HUES6 (cell line): ENCODE data around the gene CKLF.

Experiments used
- H3K27ac ChIP-seq: 2 replicates; pipeline ENCODE4 v1.7.0; 2013; ENCODE audit warnings: low read depth, mild to moderate bottlenecking, low read length, inconsistent platforms
- H3K27me3 ChIP-seq: 2 replicates; pipeline ENCODE4 v1.6.1; 2013; ENCODE audit warnings: low read length; ENCODE audit not compliant: control insufficient read depth, insufficient read depth
- H3K36me3 ChIP-seq: 2 replicates; pipeline ENCODE4 v1.6.1; 2013; ENCODE audit warnings: low read length; ENCODE audit not compliant: control insufficient read depth, insufficient read depth
- H3K4me1 ChIP-seq: 2 replicates; pipeline ENCODE4 v1.6.1; 2013; ENCODE audit warnings: low read length; ENCODE audit not compliant: control insufficient read depth, insufficient read depth
- H3K4me3 ChIP-seq: 2 replicates; pipeline ENCODE4 v1.5.1; 2013; ENCODE audit warnings: low read depth, low read length
- H3K9ac ChIP-seq: one replicate; pipeline ENCODE4 v1.6.1; 2013; ENCODE audit warnings: mild to moderate bottlenecking, low read length
- H3K9me3 ChIP-seq: 2 replicates; pipeline ENCODE4 v1.6.1; 2013; ENCODE audit warnings: low read depth, low read length; ENCODE audit not compliant: control insufficient read depth, insufficient read depth

Gene CKLF

DNA sequence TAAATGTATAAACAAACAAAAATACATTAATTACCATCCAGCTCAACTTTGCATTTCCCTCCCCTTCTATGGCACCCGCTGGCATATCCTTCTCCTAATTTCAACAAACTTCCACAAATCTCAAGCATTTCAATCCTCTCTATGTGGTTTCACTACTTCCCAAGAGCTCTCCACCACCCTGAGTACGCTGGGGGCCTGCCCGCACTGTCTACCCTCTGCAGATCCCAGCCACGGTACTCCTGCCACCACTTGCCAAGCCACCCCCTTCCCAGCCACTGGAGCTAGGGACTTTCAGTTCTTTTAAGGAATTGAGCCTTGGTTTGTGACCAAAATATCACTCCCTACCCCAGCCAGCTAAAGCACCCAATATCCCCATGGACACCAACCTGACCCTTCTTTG is 4.3 kb upstream of the CKLF start:
- Histone ChIP-seq H3K27me3 (peaks cover 6% of the 10 kb centered on the region), H3K4me1 (peaks cover 9% of the 10 kb centered on the region), H3K9me3 (peaks cover 3% of the 10 kb centered on the region), H3K9ac (no peak overlapping the region), H3K36me3 (no peaks in the 10 kb centered on the region), H3K27ac (no peak overlapping the region), H3K4me3 (no peak overlapping the region)

DNA sequence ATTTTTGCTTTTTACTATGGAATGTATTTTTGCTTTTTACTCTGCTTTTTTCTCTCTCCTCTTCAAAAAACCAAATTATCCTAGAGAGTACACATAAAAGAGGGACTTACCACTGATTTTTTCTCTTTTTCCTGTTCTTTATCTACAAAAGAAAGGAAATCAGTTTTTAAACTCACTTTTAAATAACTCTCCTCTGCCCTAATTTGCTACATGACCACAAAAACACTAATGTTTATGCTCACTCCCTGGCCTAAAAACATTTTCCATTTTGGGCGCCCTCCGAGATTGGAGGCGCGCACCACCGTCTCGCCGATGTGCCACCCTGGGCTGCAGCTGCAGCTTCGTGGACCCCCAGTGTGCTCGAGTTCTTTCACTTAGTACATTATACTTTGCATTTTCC is 3.5 kb upstream of the CKLF start:
- peaks cover 3% of the 10 kb centered on the region for H3K9me3 ChIP-seq
- no peak overlapping the region for H3K27ac ChIP-seq
- peak overlapping the region; percentile 82 for H3K9ac ChIP-seq
- peaks cover 9% of the 10 kb centered on the region for H3K4me1 ChIP-seq
- no peaks in the 10 kb centered on the region for H3K36me3 ChIP-seq
- H3K27me3 ChIP-seq, result peaks cover 14% of the 10 kb centered on the region
- peak overlapping the region; percentile 73 for H3K4me3 ChIP-seq

DNA sequence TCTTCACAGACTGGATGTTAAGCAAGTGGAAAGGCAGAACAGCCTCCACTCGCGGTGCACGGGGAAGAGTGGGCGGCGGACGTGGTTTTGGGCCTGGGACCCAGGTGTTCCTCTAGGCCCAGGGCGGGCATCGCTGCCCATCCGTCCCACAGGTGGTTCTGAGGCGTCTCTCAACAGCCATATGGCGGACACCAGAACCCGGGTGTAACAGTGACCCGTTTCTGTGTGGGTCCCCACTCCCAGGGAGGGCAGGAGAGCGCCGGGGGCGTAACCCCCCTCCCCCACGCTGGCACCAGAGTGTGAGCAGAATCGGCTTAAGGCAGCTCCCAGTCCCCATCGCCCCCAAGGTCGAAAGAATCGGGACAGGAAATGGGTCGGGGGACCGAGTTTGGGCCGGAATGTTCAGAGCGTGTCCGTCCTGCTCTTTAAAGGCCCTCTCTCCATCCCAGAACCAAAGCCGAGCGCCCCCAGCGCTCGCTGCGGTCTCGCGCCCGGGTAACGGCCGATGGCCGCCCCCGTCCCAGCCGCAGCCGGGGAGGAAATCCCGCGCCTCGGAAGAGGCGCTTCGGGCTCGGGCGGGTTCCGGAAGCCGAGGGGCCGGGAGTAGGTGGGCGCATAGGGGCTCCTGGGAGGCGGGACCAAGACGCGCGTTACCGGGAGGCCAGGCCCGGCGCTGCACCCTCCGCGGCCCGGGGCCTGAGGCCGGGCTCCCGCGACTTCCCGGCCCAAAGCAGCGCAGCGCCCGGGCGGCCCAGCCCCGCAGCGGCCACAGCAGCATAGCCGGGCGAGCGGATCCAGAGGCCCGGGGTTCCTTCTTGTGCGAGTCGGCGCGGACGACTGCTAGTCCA is 2.9 kb upstream of the CKLF start, which contains the start of gene TK2:
TSS of gene TK2 (minus strand) at position 839 of the 848 bp plus-strand sequence. CDS start at position 778, 61 bp downstream.
- Histone ChIP-seq H3K36me3 (no peaks in the 10 kb centered on the region), H3K27me3 (peaks cover 15% of the 10 kb centered on the region), H3K4me3 (peak within 1 kb of the TSS; percentile 73), H3K27ac (peak within 1 kb of the TSS; percentile 79), H3K9ac (peak within 1 kb of the TSS; percentile 82), H3K4me1 (peaks cover 9% of the 10 kb centered on the region), H3K9me3 (peaks cover 3% of the 10 kb centered on the region)

DNA sequence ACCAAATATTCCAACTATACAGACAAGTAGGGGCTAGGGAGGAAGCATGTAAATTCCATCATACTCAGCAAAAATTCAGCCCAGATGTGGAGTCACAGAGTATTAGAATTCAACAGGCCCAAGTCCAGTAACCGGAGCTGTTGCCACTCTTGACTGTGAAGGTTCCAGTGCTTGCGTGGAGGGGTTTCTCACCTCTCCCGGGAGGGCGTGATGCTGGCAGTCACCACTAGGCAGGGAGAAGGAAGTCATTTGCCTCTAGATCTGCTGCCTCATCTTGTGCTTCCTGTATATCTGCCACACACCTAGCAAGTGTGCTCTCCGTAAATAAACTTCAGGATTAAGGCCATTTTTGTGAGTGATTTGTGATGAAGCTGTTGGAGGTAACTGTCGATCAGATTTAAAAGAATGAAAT is 1.0 kb upstream of the CKLF start:
- peaks cover 15% of the 10 kb centered on the region for H3K27me3 ChIP-seq
- no peak overlapping the region for H3K4me3 ChIP-seq
- H3K9ac ChIP-seq, result no peak overlapping the region
- peaks cover 9% of the 10 kb centered on the region for H3K4me1 ChIP-seq
- H3K36me3 ChIP-seq, result no peaks in the 10 kb centered on the region
- H3K27ac ChIP-seq, result no peak overlapping the region
- H3K9me3 ChIP-seq, result peaks cover 3% of the 10 kb centered on the region

DNA sequence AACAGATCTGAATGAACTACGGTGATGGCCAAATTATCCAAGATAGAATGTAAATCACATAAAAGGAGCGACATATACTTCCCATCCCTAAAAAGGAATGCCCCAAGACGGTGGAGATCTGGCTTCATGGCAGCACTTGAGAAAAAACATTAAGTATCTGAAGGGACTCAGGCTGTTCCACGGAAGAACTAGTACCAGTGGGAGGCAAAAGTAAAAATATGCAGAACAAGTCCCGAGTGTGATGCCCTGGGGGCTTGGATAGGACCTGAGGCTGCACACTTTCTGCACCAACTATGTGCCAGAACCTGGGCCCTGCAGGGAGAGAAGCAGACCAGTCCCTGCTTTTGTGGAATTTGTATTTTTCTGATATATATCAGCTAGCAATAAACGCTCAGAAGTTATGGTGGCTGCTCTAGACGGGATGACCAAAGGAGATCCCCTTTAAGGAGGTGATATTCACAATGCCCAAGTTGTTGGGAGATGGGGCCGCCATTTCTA is 539 bp upstream of the CKLF start:
- Histone ChIP-seq H3K9me3 (peaks cover 3% of the 10 kb centered on the region), H3K27me3 (peaks cover 15% of the 10 kb centered on the region), H3K36me3 (no peaks in the 10 kb centered on the region), H3K4me3 (peak overlapping the region; percentile 59), H3K4me1 (peaks cover 9% of the 10 kb centered on the region), H3K27ac (no peak overlapping the region), H3K9ac (peak overlapping the region; percentile 63)

DNA sequence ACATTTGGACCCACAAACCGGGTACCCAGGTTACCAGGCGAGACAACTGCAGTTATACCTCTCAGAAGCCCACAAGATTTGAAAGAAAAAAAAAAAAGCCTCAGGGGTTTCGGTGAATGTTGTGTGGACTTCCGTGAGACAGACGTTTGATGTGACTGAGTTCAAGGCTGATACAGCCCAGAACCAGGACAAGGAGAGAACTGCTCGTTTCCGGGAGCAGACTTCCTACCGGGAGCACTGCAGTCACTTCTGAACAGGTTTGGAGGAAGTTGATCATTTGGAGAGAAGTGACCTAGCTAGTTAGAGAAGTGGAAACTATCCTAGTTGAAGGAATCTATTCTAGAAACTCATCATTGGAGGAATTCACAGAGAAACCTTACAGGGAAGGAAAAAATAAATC is 847 bp downstream of the CKLF start:
- no peak overlapping the region for H3K27ac ChIP-seq
- no peaks in the 10 kb centered on the region for H3K36me3 ChIP-seq
- no peak overlapping the region for H3K4me3 ChIP-seq
- no peak overlapping the region for H3K9ac ChIP-seq
- H3K4me1 ChIP-seq, result peaks cover 9% of the 10 kb centered on the region
- peaks cover 15% of the 10 kb centered on the region for H3K27me3 ChIP-seq
- peaks cover 3% of the 10 kb centered on the region for H3K9me3 ChIP-seq

DNA sequence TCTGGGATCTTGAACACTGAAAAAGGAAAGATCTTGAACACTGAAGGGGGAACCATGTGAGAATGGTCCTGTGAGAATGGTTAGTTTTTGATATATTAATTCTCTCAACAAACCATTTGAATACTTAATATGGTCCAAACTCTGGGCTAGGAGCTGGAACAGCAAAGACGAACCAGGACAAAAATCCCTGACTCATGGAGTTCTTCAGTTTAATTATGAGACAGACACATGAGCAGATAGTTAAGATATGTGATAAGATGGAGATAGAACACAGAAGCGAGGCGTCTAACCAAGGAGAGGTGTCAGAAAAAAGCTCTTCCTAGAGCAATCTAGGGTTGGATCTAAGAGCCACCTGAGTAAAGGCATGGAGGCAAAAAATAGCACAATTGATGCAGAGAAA is 1.6 kb downstream of the CKLF start:
- Histone ChIP-seq H3K4me3 (no peak overlapping the region), H3K27ac (no peak overlapping the region), H3K4me1 (peaks cover 9% of the 10 kb centered on the region), H3K9ac (no peak overlapping the region), H3K9me3 (peaks cover 3% of the 10 kb centered on the region), H3K27me3 (peaks cover 15% of the 10 kb centered on the region), H3K36me3 (no peaks in the 10 kb centered on the region)

DNA sequence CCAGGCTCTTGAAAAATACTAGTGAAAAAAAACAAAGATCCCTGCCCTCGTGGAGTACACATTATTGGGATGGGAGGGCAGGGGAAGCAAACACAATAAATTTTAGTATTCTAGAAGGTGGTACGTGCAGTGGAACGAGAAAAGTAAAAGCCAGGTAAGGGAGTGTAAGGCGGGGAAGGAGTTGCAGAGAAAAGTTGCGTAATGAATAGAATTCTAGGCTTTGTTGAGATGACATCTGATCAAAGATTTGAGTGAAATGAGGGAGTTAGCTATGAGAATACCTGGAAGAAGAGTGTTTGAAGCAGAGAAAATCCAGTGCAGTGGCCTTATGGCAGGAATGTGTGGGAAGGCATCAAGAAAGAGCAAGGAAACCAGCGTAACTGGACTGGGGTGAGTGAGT is 2.1 kb downstream of the CKLF start:
- H3K4me1 ChIP-seq, result peaks cover 9% of the 10 kb centered on the region
- no peaks in the 10 kb centered on the region for H3K36me3 ChIP-seq
- H3K9me3 ChIP-seq, result peaks cover 3% of the 10 kb centered on the region
- no peak overlapping the region for H3K27ac ChIP-seq
- no peak overlapping the region for H3K9ac ChIP-seq
- peaks cover 15% of the 10 kb centered on the region for H3K27me3 ChIP-seq
- no peak overlapping the region for H3K4me3 ChIP-seq

DNA sequence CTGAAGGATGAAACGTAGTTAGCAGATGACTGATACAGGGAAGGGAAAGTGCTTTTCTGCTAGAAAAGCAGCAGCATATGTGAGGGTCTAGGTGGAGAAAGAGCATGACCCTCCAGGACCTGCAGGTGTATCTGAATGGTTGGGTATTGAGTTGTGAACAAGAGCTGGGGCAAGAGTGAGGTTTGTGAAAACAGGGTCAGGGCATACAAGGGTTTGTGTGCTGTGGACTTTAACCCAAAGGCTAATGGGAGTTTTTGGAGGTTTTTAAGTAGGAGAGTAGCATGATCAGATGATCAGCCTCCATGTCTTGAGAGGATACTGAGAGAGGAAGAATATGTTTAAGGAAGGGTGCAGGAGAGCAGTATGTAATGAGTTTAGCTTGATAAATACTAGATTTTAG is 7.7 kb downstream of the CKLF start:
- Histone ChIP-seq H3K36me3 (0 out of 2 replicates have a peak, but pooled peaks cover 6% of the 10 kb centered on the region), H3K4me3 (no peak overlapping the region), H3K27ac (no peak overlapping the region), H3K9ac (no peak overlapping the region), H3K9me3 (no peaks in the 10 kb centered on the region), H3K4me1 (no peaks in the 10 kb centered on the region), H3K27me3 (no peaks in the 10 kb centered on the region)

DNA sequence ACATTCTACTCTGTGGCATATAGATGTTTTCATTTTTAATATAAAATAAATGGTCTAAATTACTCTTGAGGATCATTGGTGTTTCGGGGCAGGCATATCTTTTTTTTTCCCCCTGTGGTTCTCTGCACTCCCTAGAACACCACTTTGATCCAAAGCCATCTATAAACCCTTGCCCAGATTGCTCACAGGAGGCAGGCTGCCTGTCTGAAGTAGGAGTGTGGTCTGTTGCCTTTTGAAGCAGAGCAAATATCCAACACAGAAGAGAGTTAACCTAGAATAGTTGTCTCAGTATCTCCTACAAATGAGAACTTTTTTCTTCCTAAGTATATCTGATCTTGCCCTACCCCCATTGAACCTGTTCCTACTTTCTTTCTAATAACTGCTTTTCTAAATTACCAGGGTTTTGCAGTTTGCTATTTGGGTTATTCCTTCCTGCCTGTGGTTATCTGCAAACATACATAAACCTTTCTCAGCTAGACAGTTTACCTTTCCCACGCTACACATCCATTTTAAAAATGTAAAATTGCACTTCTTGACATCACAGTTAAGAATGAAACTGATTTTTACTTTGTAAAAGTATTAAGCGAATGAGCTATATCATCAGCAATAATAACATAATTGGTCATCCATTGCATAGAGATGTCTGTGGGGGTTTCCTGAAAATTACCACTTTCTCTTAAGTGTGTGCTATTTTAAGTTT is 9.2 kb downstream of the CKLF start:
- no peaks in the 10 kb centered on the region for H3K27me3 ChIP-seq
- no peak overlapping the region for H3K9ac ChIP-seq
- no peak overlapping the region for H3K4me3 ChIP-seq
- H3K9me3 ChIP-seq, result no peaks in the 10 kb centered on the region
- H3K4me1 ChIP-seq, result no peaks in the 10 kb centered on the region
- no peak overlapping the region for H3K27ac ChIP-seq
- H3K36me3 ChIP-seq, result peaks cover 9% of the 10 kb centered on the region

DNA sequence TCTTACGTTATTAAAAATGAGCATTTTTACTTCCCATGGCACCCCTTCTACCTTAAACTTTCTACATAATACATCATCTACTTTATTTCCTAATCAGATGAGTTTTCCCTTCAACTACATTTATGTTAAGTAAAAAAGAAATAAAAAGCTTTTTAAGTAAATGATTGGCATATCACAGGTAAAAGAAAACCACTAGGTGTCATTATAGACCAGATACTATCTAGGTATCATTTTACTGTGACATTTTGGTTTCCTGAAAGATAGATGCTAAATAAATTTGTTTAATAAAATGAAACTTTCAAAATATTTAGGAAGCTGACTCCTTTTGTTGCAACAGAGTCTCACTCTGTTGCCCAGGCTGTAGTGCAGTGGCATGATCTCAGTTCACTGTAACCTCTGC is 10.0 kb downstream of the CKLF start:
- Histone ChIP-seq H3K4me1 (no peaks in the 10 kb centered on the region), H3K4me3 (no peak overlapping the region), H3K36me3 (peaks cover 13% of the 10 kb centered on the region), H3K27ac (no peak overlapping the region), H3K9ac (no peak overlapping the region), H3K27me3 (no peaks in the 10 kb centered on the region), H3K9me3 (no peaks in the 10 kb centered on the region)
